Activated CD4-positive, alpha-beta T cell treated with anti-CD3 and anti-CD28 coated beads, Interleukin-2, amount 10 ng/mL, durations not matched to agents 7 days and 5 days (primary cell): ENCODE results near the gene NDFIP2. TPM values are rescaled to one million over a fixed set of nuclear protein-coding genes. Genes with fewer than 3 reads are reported as not detected.
A peak's percentile ranks its signal among the peaks of the same experiment; 100 is the strongest.

Source experiments
- CTCF ChIA-PET: fragments of 350-600 bp; sonication (Branson Sonifier 250); formaldehyde crosslinking; loops from one replicate; lab custom pipeline; 2021; ENCODE audit warnings: antibody characterized with exemption; lab: Charles Lee
- POLR2A ChIA-PET: fragments of 350-600 bp; sonication (Branson Sonifier 250); formaldehyde crosslinking; loops from one replicate; lab custom pipeline; 2021; ENCODE audit warnings: antibody characterized with exemption; lab: Charles Lee
- DNase-seq: peaks from one replicate; pipeline ENCODE4 v3.0.0-alpha.2; 2020
- H3K27ac Mint-ChIP-seq: one replicate; pipeline ENCODE4 v1.8.0; 2021; ENCODE audit warnings: mild to moderate bottlenecking, moderate library complexity, mixed read lengths
- H3K27me3 Mint-ChIP-seq: one replicate; pipeline ENCODE4 v1.8.0; 2021; ENCODE audit warnings: mixed read lengths
- H3K36me3 Mint-ChIP-seq: one replicate; pipeline ENCODE4 v1.8.0; 2021; ENCODE audit warnings: low read depth, mixed read lengths
- H3K4me1 Mint-ChIP-seq: one replicate; pipeline ENCODE4 v1.8.0; 2021; ENCODE audit warnings: mixed read lengths
- H3K4me3 Mint-ChIP-seq: one replicate; pipeline ENCODE4 v1.8.0; 2021; ENCODE audit warnings: mild to moderate bottlenecking, moderate library complexity, mixed read lengths
- H3K9me3 Mint-ChIP-seq: one replicate; pipeline ENCODE4 v1.8.0; 2021; ENCODE audit warnings: mixed read lengths
- total RNA-seq, 2 experiments: library from RNA; stranded (reverse); gene quantifications; one replicate each; pipeline ENCODE4 v1.2.3, GENCODE V29; 2021

Gene NDFIP2
- total RNA-seq, 2 experiments from 2014 or later, result 17.8 to 21.2 TPM

DNA sequence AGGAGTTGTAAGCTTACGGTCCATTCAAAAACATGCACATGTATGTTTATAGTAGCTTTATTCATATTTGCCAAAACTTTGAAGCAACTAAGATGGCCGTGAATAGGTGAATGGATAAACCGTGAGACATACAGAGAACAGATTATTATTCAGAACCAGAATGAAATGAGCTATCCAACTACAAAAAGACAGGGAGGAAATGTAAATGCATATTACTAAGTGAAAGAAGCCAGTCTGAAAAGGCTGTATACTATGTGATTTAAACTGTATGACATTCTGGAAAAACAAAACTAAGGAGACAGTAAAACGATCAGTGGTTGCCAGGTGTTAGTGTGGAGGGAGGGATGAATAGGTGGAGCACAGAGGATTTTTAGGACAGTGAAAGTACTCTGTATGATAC lies 19.9 kb downstream of the NDFIP2 start:
- H3K27me3 Mint-ChIP-seq, result no peaks in the 10 kb centered on the region
- ChIA-PET POLR2A (interaction anchor here (0.6 to 1.0 kb wide), 2 partner anchors 9 to 18 kb away, joined by 3 to 4 read pairs; no protein-coding TSS in a partner anchor), CTCF (interaction anchor here (0.7 to 5.1 kb wide), 12 partner anchors 9 to 110 kb away, joined by 3 to 35 read pairs (median 4); partner anchors contain the start of gene NDFIP2)
- H3K9me3 Mint-ChIP-seq, result peaks cover 30% of the 10 kb centered on the region
- no peak overlapping the region for H3K27ac Mint-ChIP-seq
- DNase-seq, result no peak
- peaks cover 71% of the 10 kb centered on the region for H3K4me1 Mint-ChIP-seq
- peaks cover 41% of the 10 kb centered on the region for H3K36me3 Mint-ChIP-seq
- no peak overlapping the region for H3K4me3 Mint-ChIP-seq

DNA sequence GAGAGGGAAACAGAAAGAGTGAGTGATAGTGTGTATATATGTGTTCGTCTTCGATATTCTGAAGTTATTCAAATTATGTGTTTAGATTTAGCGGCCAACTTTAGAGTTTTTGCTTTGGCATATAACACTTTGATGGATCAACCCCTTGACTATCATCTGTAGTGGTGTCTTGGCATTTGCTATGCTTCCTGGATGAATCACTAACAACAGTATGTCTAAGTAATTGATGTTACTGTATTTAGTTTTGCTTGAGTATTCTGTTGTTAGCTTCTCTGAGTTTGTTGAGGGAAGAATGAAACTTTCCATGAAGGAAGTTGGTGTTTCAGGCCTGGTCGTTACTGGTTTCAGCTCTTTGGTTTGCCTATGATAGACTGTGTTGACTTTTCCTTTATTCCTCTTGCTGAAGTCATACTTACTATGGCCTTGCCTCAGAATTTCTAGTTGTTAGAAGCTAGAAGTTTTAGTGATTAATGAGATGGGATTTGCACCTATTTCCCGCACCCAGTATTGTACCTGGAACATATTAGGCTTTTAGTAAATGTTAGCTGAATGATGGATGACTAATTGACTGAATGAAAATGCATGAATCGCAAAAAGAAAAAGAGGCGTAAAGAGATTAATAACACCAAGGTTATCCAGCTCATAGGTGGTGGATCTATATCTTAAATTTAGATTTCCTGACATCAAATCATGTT lies 20.7 kb downstream of the NDFIP2 start:
- no peak for DNase-seq
- ChIA-PET CTCF (interaction anchor here (0.6 to 5.1 kb wide), 11 partner anchors 10 to 95 kb away, joined by 3 to 35 read pairs (median 4); no protein-coding TSS in a partner anchor), POLR2A (interaction anchor here (0.9 kb wide), 1 partner anchor 21 kb away, joined by 4 read pairs; the partner anchor contains the start of gene NDFIP2)
- H3K4me3 Mint-ChIP-seq, result peak overlapping the region; percentile 3
- peaks cover 41% of the 10 kb centered on the region for H3K36me3 Mint-ChIP-seq
- H3K9me3 Mint-ChIP-seq, result peaks cover 30% of the 10 kb centered on the region
- H3K4me1 Mint-ChIP-seq, result peaks cover 66% of the 10 kb centered on the region
- no peaks in the 10 kb centered on the region for H3K27me3 Mint-ChIP-seq
- no peak overlapping the region for H3K27ac Mint-ChIP-seq

GRCh38 chr13:79502859-79503468 lies 22.0 kb downstream of the NDFIP2 start:
- Mint-ChIP-seq H3K9me3 (peaks cover 27% of the 10 kb centered on the region), H3K4me1 (peaks cover 59% of the 10 kb centered on the region), H3K4me3 (no peak overlapping the region), H3K27ac (no peak overlapping the region), H3K36me3 (peaks cover 36% of the 10 kb centered on the region), H3K27me3 (no peaks in the 10 kb centered on the region)
- POLR2A ChIA-PET, result no interaction called here
- CTCF ChIA-PET, result interaction anchor here (0.7 to 5.1 kb wide), 6 partner anchors 9 to 296 kb away, joined by 3 to 35 read pairs (median 8); no protein-coding TSS in a partner anchor
- DNase-seq, result no peak

DNA sequence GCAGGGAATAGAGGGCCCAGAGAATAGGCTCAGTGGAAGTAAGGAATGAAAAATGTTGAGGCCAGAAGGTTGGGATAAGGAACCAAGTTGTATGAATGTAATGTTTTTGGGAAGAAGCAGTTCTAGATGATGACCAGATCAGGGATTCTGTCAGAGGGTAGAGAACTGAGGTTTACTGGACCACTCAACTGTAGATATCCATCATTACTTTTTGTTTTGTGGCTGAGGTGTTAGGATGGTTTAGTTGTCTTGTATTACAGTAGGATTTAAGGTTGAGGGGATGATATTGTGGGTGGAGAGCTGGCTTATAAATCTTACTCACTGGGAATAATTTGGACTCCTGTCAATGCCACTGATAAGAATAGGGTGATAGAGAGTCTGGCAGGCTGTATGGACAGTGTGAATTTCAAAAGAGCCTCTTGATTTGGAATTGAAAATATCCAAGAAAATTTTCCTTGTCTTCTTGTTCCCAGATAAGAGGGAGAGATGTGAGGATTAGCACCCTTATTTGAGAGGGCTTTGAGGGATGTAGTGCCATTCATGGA lies 22.6 kb downstream of the NDFIP2 start:
- ChIA-PET POLR2A (no interaction called here), CTCF (interaction anchor here (1.9 to 5.1 kb wide), 3 partner anchors 8 to 14 kb away, joined by 13 to 35 read pairs (median 28); no protein-coding TSS in a partner anchor)
- Mint-ChIP-seq H3K4me1 (peaks cover 61% of the 10 kb centered on the region), H3K4me3 (no peak overlapping the region), H3K9me3 (peaks cover 27% of the 10 kb centered on the region), H3K27ac (no peak overlapping the region), H3K27me3 (no peaks in the 10 kb centered on the region), H3K36me3 (peaks cover 33% of the 10 kb centered on the region)
- no peak for DNase-seq

DNA sequence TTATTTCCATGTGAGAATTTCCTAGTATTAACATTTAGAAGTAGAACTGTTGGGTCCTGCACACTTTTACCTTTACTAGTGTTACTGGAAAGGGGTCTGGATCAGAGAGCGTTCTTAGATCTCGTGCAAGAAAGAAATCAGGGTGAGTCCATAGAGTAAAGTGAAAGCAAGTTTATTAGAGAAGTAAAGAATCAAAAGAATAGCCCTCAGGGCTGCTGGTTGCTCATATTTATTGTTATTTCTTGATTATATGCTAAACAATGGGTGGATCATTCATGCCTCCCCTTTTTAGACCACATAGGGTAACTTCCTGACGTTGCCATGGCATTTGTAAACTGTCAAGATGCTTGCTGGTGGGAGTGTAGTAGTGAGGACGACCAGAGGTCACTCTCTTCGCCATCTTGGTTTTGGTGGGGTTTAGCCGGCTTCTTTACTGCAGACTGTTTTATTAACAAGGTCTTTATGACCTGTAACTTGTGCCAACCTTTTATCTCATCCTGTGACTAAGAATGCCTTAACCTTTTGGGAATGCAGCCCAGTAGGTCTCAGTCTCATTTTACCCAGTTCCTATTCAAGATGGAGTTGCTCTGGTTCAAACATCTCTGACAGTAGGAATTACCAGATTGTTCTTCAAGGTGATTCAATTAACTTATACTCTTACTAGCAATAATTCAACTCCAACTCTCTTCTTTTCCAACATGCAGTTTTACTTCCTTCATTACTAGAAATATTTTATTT lies 27.4 kb downstream of the NDFIP2 start:
- H3K4me1 Mint-ChIP-seq, result peaks cover 54% of the 10 kb centered on the region
- DNase-seq, result no peak
- ChIA-PET POLR2A (no interaction called here), CTCF (interaction anchor here (0.6 kb wide), 2 partner anchors 14 to 106 kb away, joined by 3 to 4 read pairs; no protein-coding TSS in a partner anchor)
- H3K27ac Mint-ChIP-seq, result no peak overlapping the region
- no peak overlapping the region for H3K4me3 Mint-ChIP-seq
- peaks cover 25% of the 10 kb centered on the region for H3K36me3 Mint-ChIP-seq
- H3K9me3 Mint-ChIP-seq, result peaks cover 4% of the 10 kb centered on the region
- no peaks in the 10 kb centered on the region for H3K27me3 Mint-ChIP-seq

DNA sequence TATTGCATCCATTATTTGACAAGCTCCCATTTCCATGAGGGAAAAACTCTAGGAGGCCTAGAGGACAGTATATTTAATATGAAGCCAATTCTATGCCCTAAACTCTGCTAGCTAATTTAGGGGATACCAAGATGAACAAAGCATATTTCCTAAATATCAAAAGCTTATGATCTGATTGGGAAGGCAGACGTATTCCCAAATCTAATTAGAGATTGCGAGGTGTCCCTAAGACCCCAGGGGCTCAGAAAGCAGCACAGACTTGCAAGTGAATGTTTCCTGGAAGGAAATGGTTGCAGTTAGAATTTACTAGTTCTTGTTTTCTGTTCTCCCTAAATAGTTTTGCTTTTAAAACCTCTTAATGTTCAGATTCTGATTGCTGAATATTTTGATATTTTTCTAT lies 30.7 kb downstream of the NDFIP2 start:
- CTCF ChIA-PET, result interaction anchor here (1.3 to 3.1 kb wide), 4 partner anchors 9 to 21 kb away, joined by 4 to 13 read pairs (median 8); no protein-coding TSS in a partner anchor
- POLR2A ChIA-PET, result no interaction called here
- H3K9me3 Mint-ChIP-seq, result peaks cover 3% of the 10 kb centered on the region
- H3K4me1 Mint-ChIP-seq, result peaks cover 56% of the 10 kb centered on the region
- peaks cover 22% of the 10 kb centered on the region for H3K36me3 Mint-ChIP-seq
- no peaks in the 10 kb centered on the region for H3K27me3 Mint-ChIP-seq
- no peak for DNase-seq
- H3K4me3 Mint-ChIP-seq, result no peak overlapping the region
- H3K27ac Mint-ChIP-seq, result no peak overlapping the region

- ChIA-PET POLR2A (no interaction called here), CTCF (interaction anchor here (0.6 to 3.1 kb wide), 10 partner anchors 9 to 114 kb away, joined by 3 to 13 read pairs (median 6); partner anchors contain the start of gene NDFIP2)
- H3K36me3 Mint-ChIP-seq, result peaks cover 22% of the 10 kb centered on the region
- H3K4me1 Mint-ChIP-seq, result peaks cover 60% of the 10 kb centered on the region
- no peak overlapping the region for H3K4me3 Mint-ChIP-seq
- DNase-seq, result no peak
- peaks cover 3% of the 10 kb centered on the region for H3K9me3 Mint-ChIP-seq
- no peak overlapping the region for H3K27ac Mint-ChIP-seq
- H3K27me3 Mint-ChIP-seq, result no peaks in the 10 kb centered on the region
Measured at GRCh38 chr13:79512950-79513349, 32.0 kb downstream of the NDFIP2 start.

DNA sequence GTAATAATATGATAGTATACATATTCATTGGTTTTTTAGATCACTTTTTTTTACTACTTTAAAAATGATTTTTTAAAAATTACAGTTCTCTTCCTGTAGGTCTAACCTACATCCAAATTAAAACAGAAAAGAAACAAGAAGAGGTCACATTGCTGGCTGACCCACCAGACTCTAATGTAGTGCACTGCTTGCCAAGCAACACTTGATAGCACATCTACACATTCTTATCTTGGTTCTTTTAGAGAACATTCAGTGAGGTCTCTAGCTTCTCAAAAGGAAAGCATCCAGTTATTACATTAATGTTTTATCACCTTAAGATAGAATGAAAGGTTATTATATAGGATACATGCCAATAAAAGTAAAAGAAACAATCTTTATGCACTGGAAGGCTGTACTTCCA lies 35.6 kb downstream of the NDFIP2 start:
- POLR2A ChIA-PET, result no interaction called here
- Mint-ChIP-seq H3K27ac (no peak overlapping the region), H3K4me3 (no peak overlapping the region), H3K27me3 (no peaks in the 10 kb centered on the region), H3K36me3 (peaks cover 23% of the 10 kb centered on the region), H3K4me1 (peaks cover 52% of the 10 kb centered on the region), H3K9me3 (peaks cover 3% of the 10 kb centered on the region)
- DNase-seq, result no peak
- CTCF ChIA-PET, result interaction anchor here (1.0 to 4.4 kb wide), 8 partner anchors 8 to 111 kb away, joined by 3 to 28 read pairs (median 6); partner anchors contain the start of gene RBM26

DNA sequence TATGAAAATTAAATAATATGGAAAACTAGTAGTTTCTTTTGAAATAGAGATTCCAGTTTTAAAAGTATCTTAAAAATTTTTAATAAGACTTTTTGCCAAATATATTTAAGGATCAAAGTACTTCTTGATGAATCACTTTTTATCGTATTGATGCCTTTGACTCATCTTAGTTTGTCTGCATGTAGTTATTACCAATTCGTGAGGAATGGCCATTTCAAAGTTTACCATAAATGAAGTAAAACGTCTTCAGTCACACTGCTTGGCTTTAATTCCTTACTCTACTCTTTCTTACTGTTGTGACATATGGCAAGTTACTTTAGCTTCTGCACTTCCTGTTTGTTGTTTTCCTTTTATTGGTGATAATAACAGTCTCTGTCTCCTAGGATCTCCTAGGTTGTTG lies 38.3 kb downstream of the NDFIP2 start:
- no peak for DNase-seq
- peaks cover 25% of the 10 kb centered on the region for H3K36me3 Mint-ChIP-seq
- no peak overlapping the region for H3K27ac Mint-ChIP-seq
- peaks cover 42% of the 10 kb centered on the region for H3K4me1 Mint-ChIP-seq
- no peak overlapping the region for H3K4me3 Mint-ChIP-seq
- ChIA-PET POLR2A (no interaction called here), CTCF (interaction anchor here (1.0 to 1.3 kb wide), 2 partner anchors 18 to 38 kb away, joined by 3 read pairs; no protein-coding TSS in a partner anchor)
- no peaks in the 10 kb centered on the region for H3K27me3 Mint-ChIP-seq
- peaks cover 5% of the 10 kb centered on the region for H3K9me3 Mint-ChIP-seq

- ChIA-PET CTCF (interaction anchor here (0.7 to 2.3 kb wide), 10 partner anchors 8 to 98 kb away, joined by 3 to 10 read pairs (median 4); partner anchors contain the start of gene NDFIP2), POLR2A (no interaction called here)
- Mint-ChIP-seq H3K9me3 (peaks cover 5% of the 10 kb centered on the region), H3K4me3 (peak overlapping the region; percentile 49), H3K36me3 (peaks cover 20% of the 10 kb centered on the region), H3K27ac (peak overlapping the region; percentile 81), H3K27me3 (no peaks in the 10 kb centered on the region), H3K4me1 (peaks cover 30% of the 10 kb centered on the region)
- peak; percentile 58 for DNase-seq
Measured at GRCh38 chr13:79522583-79522982, 41.6 kb downstream of the NDFIP2 start.

- Mint-ChIP-seq H3K36me3 (peaks cover 12% of the 10 kb centered on the region), H3K9me3 (peaks cover 2% of the 10 kb centered on the region), H3K4me1 (peaks cover 12% of the 10 kb centered on the region), H3K4me3 (no peak overlapping the region), H3K27me3 (no peaks in the 10 kb centered on the region), H3K27ac (no peak overlapping the region)
- DNase-seq, result no peak
- ChIA-PET POLR2A (no interaction called here), CTCF (interaction anchor here (0.9 kb wide), 2 partner anchors 9 to 18 kb away, joined by 3 to 4 read pairs; no protein-coding TSS in a partner anchor)
Measured at GRCh38 chr13:79525064-79525857, 44.3 kb downstream of the NDFIP2 start.
